SK-N-SH treated with all-trans-retinoic acid at 6 μM for 48 hours (cell line): ENCODE results near the gene DHX58.

Experiments used
- CSDC2 ChIP-seq: fragments of 250-450 bp; sonication (Bioruptor Pico); IDR thresholded peaks from 2 replicates; pipeline ENCODE4 v1.5.0; 2020; ENCODE audit warnings: mild to moderate bottlenecking, moderate library complexity
- ESRRG ChIP-seq: fragments of 250-450 bp; sonication (Bioruptor Pico); IDR thresholded peaks from 2 replicates; pipeline ENCODE4 v1.6.1; 2021; ENCODE audit warnings: mild to moderate bottlenecking
- ISL1 ChIP-seq: fragments of 250-450 bp; sonication (Bioruptor Pico); IDR thresholded peaks from 2 replicates; pipeline ENCODE4 v2.1.2; 2022; ENCODE audit warnings: mild to moderate bottlenecking, moderate library complexity
- OSR1 ChIP-seq: fragments of 250-450 bp; sonication (Bioruptor Pico); IDR thresholded peaks from 2 replicates; pipeline ENCODE4 v1.8.0; 2022; ENCODE audit warnings: moderate library complexity, mild to moderate bottlenecking, inconsistent platforms
- TCF4 ChIP-seq: fragments of 250-450 bp; sonication (Bioruptor Pico); IDR thresholded peaks from 2 replicates; pipeline ENCODE4 v1.8.0; 2021; ENCODE audit warnings: mild to moderate bottlenecking, moderate library complexity, borderline replicate concordance
- ZC3H10 ChIP-seq: fragments of 250-450 bp; sonication (Bioruptor Pico); IDR thresholded peaks from 2 replicates; pipeline ENCODE4 v1.5.1; 2021; ENCODE audit warnings: mild to moderate bottlenecking, moderate library complexity
- ZNF70 ChIP-seq: fragments of 450-650 bp; formaldehyde crosslinking; IDR thresholded peaks from 2 replicates; pipeline ENCODE4 v1.5.0; 2020; ENCODE audit warnings: mild to moderate bottlenecking, moderate library complexity
- TF ChIP-seq, protein P1 (sequence below): fragments of 250-450 bp; sonication (Bioruptor Pico); IDR thresholded peaks from 2 replicates; pipeline ENCODE4 v1.8.0; 2020; ENCODE audit warnings: mild to moderate bottlenecking, moderate library complexity, borderline replicate concordance
- TF ChIP-seq, protein P2 (sequence below): fragments of 250-450 bp; sonication (Bioruptor Pico); IDR thresholded peaks from 2 replicates; pipeline ENCODE4 v1.8.0; 2021; ENCODE audit warnings: low read depth, mild to moderate bottlenecking, moderate library complexity, borderline replicate concordance
- TF ChIP-seq, protein P3 (sequence below): fragments of 250-450 bp; sonication (Bioruptor Pico); IDR thresholded peaks from 2 replicates; pipeline ENCODE4 v1.5.1; 2021; ENCODE audit warnings: mild to moderate bottlenecking, moderate library complexity

DNA sequence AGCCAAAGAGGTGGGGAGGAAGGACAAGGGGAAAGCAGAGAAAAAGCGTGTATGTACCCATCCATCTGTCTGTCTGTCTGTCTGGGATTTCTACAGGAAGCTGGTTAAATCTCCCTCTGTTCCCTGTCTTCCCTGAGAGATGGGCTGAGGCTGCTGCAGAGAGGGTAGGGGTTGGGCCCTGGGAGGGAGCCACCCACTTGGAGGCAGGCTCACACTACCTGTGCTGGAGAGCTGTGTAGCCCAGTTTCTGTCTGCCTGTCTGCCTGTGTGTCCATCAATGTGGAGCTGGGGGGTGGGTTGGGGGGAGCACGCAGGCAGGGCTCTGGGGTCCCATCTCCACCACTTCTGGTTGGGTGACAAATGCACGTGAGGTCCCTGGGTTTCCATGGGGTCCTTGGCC lies 43.5 kb downstream of the DHX58 start:
- TF ChIP-seq, protein P1, sequence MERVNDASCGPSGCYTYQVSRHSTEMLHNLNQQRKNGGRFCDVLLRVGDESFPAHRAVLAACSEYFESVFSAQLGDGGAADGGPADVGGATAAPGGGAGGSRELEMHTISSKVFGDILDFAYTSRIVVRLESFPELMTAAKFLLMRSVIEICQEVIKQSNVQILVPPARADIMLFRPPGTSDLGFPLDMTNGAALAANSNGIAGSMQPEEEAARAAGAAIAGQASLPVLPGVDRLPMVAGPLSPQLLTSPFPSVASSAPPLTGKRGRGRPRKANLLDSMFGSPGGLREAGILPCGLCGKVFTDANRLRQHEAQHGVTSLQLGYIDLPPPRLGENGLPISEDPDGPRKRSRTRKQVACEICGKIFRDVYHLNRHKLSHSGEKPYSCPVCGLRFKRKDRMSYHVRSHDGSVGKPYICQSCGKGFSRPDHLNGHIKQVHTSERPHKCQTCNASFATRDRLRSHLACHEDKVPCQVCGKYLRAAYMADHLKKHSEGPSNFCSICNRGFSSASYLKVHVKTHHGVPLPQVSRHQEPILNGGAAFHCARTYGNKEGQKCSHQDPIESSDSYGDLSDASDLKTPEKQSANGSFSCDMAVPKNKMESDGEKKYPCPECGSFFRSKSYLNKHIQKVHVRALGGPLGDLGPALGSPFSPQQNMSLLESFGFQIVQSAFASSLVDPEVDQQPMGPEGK: no peak
- no peak for TF ChIP-seq ISL1
- no peak for TF ChIP-seq TCF4 (CRISPR knock-in tag)
- no peak for TF ChIP-seq OSR1 (CRISPR knock-in tag)
- no peak for TF ChIP-seq ZC3H10 (CRISPR knock-in tag)
- no peak for TF ChIP-seq CSDC2 (CRISPR knock-in tag)
- TF ChIP-seq ESRRG: no peak
- TF ChIP-seq, protein P2, sequence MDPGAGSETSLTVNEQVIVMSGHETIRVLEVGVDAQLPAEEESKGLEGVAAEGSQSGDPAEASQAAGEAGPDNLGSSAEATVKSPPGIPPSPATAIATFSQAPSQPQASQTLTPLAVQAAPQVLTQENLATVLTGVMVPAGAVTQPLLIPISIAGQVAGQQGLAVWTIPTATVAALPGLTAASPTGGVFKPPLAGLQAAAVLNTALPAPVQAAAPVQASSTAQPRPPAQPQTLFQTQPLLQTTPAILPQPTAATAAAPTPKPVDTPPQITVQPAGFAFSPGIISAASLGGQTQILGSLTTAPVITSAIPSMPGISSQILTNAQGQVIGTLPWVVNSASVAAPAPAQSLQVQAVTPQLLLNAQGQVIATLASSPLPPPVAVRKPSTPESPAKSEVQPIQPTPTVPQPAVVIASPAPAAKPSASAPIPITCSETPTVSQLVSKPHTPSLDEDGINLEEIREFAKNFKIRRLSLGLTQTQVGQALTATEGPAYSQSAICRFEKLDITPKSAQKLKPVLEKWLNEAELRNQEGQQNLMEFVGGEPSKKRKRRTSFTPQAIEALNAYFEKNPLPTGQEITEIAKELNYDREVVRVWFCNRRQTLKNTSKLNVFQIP (CRISPR knock-in tag): no peak
- TF ChIP-seq, protein P3, sequence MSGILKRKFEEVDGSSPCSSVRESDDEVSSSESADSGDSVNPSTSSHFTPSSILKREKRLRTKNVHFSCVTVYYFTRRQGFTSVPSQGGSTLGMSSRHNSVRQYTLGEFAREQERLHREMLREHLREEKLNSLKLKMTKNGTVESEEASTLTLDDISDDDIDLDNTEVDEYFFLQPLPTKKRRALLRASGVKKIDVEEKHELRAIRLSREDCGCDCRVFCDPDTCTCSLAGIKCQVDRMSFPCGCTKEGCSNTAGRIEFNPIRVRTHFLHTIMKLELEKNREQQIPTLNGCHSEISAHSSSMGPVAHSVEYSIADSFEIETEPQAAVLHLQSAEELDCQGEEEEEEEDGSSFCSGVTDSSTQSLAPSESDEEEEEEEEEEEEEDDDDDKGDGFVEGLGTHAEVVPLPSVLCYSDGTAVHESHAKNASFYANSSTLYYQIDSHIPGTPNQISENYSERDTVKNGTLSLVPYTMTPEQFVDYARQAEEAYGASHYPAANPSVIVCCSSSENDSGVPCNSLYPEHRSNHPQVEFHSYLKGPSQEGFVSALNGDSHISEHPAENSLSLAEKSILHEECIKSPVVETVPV (CRISPR knock-in tag): no peak
- no peak for TF ChIP-seq ZNF70 (CRISPR knock-in tag)
